ENCODE results near the gene RBM5. TPM values are rescaled to one million over a fixed set of nuclear protein-coding genes. Genes with fewer than 3 reads are reported as not detected.
A peak's percentile ranks its signal among the peaks of the same experiment; 100 is the strongest.

RBM5 gene
- polyA plus RNA-seq, 1 experiment: 253 TPM

DNA sequence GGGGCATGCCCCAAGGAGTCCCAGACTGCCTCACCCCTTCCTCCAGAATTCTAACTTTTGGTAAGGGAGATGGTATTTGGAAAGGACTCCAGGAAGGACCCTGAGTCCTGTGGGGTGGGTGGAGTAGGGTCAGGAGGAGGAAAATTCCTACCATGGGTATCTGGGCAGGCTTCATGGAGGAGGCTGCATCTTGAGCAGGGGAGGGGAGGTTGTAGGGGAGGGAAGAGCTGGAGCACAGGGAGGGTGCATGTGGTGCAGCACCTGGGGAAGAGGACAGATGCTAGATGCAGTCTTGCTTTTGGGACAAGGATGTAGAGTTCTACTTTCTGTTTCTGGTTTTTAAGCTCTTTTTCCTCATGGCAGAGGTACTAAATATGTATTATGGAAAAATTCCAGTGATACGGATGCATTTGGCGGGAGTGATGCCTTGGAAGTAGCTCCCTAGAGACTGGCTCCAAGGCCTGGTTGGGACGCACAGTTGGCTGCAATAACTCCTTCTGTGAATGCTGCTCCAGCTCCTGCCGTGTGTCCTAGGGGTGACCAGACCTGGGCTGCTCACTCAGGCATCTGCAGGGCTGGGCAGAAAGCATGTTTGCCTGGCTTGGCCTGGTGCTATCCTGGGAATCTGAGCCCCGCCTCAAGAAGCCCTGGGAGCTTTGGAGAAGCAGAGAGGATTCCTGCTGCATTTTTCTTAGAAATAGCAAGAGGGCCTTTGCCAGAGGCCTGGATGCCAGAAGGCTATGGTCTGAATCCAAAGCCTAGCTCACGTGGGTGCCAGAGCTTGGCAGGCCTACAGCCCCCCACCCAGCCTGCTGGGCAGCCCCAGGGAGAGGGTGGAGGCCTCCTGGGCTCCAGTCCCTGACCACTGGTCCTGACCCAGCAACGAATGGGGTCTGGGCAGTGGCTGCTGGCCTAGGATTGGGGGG is 76.5 kb downstream of the RBM5 start:
- POLR2A ChIA-PET: interaction anchor here (1.0 to 1.4 kb wide), 2 partner anchors 9 to 14 kb away, joined by 5 to 8 read pairs; no protein-coding TSS in a partner anchor
- Histone ChIP-seq H3K9me3 (ENCODE audit: control insufficient read depth, insufficient read depth, low read length) (no peaks in the 10 kb centered on the region), H3K27me3 (ENCODE audit: control insufficient read depth, insufficient read depth, low read length) (no peaks in the 10 kb centered on the region), H3K27ac (ENCODE audit: low read depth, low read length) (peak overlapping the region; percentile 82), H3K4me3 (ENCODE audit: low read depth, low read length) (no peak overlapping the region)
- TF ChIP-seq, protein P1, sequence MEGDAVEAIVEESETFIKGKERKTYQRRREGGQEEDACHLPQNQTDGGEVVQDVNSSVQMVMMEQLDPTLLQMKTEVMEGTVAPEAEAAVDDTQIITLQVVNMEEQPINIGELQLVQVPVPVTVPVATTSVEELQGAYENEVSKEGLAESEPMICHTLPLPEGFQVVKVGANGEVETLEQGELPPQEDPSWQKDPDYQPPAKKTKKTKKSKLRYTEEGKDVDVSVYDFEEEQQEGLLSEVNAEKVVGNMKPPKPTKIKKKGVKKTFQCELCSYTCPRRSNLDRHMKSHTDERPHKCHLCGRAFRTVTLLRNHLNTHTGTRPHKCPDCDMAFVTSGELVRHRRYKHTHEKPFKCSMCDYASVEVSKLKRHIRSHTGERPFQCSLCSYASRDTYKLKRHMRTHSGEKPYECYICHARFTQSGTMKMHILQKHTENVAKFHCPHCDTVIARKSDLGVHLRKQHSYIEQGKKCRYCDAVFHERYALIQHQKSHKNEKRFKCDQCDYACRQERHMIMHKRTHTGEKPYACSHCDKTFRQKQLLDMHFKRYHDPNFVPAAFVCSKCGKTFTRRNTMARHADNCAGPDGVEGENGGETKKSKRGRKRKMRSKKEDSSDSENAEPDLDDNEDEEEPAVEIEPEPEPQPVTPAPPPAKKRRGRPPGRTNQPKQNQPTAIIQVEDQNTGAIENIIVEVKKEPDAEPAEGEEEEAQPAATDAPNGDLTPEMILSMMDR (IDR thresholded peaks at IDR 0.05; ENCODE audit: low read depth, low read length): no peak
- DNase-seq (ENCODE audit: low read depth, low spot score): no peak
- CTCF ChIA-PET: interaction anchor here (0.8 to 1.7 kb wide), 7 partner anchors 24 to 100 kb away, joined by 3 to 5 read pairs (median 3); no protein-coding TSS in a partner anchor

DNA sequence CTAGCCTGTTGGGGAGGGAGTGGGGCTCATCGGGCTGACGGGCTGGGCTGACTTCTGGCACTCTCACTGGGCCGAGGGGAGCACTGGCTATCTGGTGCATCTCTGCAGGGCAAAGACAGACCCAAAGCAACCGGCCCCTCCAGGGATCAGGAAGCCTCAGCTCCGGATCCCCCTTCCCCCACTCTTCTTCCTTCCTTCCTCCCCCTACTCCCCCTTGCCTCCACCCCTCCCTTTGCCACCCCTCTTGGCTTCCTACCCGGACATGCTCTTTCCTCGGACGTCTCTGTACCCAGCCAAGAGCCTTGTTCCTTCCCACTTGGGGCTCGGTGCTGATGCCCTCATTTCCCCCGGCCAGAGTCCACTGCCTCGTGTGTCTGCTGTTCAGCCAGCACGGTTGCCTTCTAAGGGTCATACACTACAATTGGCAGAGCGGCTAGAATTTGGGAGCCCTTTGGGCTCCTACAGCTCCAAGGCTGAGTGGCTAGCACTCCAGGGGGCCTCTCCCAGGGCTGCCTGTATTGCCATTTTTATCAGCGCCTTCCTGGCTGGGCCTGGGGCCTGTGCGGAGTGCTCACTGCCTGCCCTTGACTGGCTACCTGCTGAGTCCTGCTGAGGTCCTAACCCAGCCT is 77.3 kb downstream of the RBM5 start:
- H3K27ac ChIP-seq (ENCODE audit: low read depth, low read length): peak overlapping the region; percentile 82
- CTCF ChIA-PET: interaction anchor here (0.8 to 1.1 kb wide), 3 partner anchors 23 to 61 kb away, joined by 3 read pairs; no protein-coding TSS in a partner anchor
- POLR2A ChIA-PET: interaction anchor here (1.0 to 1.4 kb wide), 2 partner anchors 9 to 14 kb away, joined by 5 to 8 read pairs; no protein-coding TSS in a partner anchor
- no peak for DNase-seq (ENCODE audit: low read depth, low spot score)
- H3K9me3 ChIP-seq (ENCODE audit: control insufficient read depth, insufficient read depth, low read length): no peaks in the 10 kb centered on the region
- TF ChIP-seq, protein P1 (IDR thresholded peaks at IDR 0.05; ENCODE audit: low read depth, low read length): no peak
- no peak overlapping the region for H3K4me3 ChIP-seq (ENCODE audit: low read depth, low read length)
- no peaks in the 10 kb centered on the region for H3K27me3 ChIP-seq (ENCODE audit: control insufficient read depth, insufficient read depth, low read length)

DNA sequence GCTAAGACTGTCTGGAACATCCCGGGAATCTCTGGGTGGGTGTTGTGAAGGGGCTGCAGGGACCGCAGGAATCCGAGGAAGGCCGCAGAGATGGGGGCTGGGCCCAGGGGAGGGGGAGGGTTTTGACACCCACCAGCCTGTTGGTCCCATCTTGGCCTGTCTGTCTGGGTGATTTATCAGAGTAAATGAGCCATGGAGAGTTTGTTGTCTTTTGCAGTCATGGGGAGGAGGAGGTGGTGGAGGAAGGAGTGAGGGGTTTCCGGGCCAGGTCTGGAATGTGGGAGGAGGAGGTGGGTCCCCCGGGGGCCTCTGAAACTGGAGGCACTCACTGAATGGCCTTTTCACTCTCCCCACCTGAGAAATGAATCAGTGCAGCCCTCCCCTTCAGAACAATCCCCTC is 77.9 kb downstream of the RBM5 start:
- Histone ChIP-seq H3K4me3 (ENCODE audit: low read depth, low read length) (no peak overlapping the region), H3K9me3 (ENCODE audit: control insufficient read depth, insufficient read depth, low read length) (no peaks in the 10 kb centered on the region), H3K27ac (ENCODE audit: low read depth, low read length) (peak overlapping the region; percentile 39), H3K27me3 (ENCODE audit: control insufficient read depth, insufficient read depth, low read length) (no peaks in the 10 kb centered on the region)
- TF ChIP-seq, protein P1 (IDR thresholded peaks at IDR 0.05; ENCODE audit: low read depth, low read length): no peak
- CTCF ChIA-PET: no interaction called here
- POLR2A ChIA-PET: no interaction called here
- DNase-seq (ENCODE audit: low read depth, low spot score): no peak

DNA sequence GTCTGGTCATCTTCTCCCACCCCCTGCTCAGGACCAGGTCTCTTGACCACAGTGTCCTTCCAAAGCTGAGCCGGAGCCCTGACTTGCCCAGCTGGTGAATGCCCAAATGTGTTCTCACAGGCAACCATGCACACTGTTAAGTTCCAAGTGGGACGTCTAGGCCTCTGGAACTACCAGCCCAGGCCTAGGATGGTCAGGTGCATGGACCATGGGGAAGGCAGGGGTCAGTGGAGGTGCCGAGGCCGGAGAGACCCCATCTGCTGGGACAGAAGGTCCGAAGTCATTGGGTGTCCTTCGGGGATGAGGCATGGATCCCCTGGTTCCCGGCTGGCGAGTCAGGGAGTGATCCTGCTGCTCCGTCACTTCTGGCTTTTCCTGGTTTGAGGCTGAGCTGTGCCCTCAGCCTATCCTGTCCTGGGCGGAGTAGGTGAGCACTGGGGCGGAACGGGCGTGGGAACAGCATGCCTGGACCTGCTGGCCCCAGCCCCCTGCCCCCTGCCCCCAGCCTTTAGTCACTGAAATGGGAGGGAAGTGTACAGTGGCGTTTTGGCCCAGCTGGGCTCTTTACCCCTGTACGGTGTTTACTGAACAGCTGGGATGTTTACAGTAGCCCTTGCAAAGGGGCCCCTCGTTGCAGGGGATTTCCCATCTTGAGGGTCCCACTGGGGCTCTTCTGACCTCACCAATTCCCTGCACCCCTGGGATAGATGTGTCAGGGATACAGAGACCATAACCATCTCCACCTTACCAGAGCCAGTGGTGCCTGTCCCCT is 78.5 kb downstream of the RBM5 start:
- TF ChIP-seq, protein P1 (IDR thresholded peaks at IDR 0.05; ENCODE audit: low read depth, low read length): no peak
- no peak for DNase-seq (ENCODE audit: low read depth, low spot score)
- Histone ChIP-seq H3K27me3 (ENCODE audit: control insufficient read depth, insufficient read depth, low read length) (no peaks in the 10 kb centered on the region), H3K9me3 (ENCODE audit: control insufficient read depth, insufficient read depth, low read length) (no peaks in the 10 kb centered on the region), H3K4me3 (ENCODE audit: low read depth, low read length) (no peak overlapping the region), H3K27ac (ENCODE audit: low read depth, low read length) (peak overlapping the region; percentile 39)
- ChIA-PET POLR2A (no interaction called here), CTCF (no interaction called here)
